ENCODE data around the gene RNF20. TPM values are rescaled to one million over a fixed set of nuclear protein-coding genes. Genes with fewer than 3 reads are reported as not detected.

The RNF20 gene
- total RNA-seq, 4 donors from 2014 or later = 23.6 to 40.7 (median 32.7) TPM

- H3K4me1 ChIP-seq = no peaks in the 10 kb centered on the region
- H3K27me3 ChIP-seq = no peaks in the 10 kb centered on the region
- WGBS, 2 donors (ENCODE audit: low coverage in 1 of 2) = 97 to 100% methylated on average over 2 to 3 of the region's 3 CpGs
- TF ChIP-seq CTCF (IDR thresholded peaks at IDR 0.05) = no peak
- H3K27ac ChIP-seq = no peak overlapping the region
- peaks cover 0 to 82% of the 10 kb centered on the region in 2 donors for H3K36me3 ChIP-seq
- no peak overlapping the region for H3K4me3 ChIP-seq
- H3K9me3 ChIP-seq = no peaks in the 10 kb centered on the region
- ATAC-seq = no peak
Observed at GRCh38 chr9:101567725-101568350, 34.2 kb downstream of the RNF20 start.

GRCh38 chr9:101569741-101570501 is 36.3 kb downstream of the RNF20 start:
- no peak for TF ChIP-seq POLR2A (IDR thresholded peaks at IDR 0.05)
- Histone ChIP-seq H3K4me1 (no peaks in the 10 kb centered on the region), H3K9me3 (no peaks in the 10 kb centered on the region), H3K36me3 (peaks cover 0 to 61% of the 10 kb centered on the region in 2 donors), H3K4me3 (no peak overlapping the region), H3K27ac (no peak overlapping the region), H3K27me3 (no peaks in the 10 kb centered on the region)
- WGBS, 2 donors (ENCODE audit: low coverage in 1 of 2) = 75 to 85% methylated on average over 4 to 5 of the region's 5 CpGs
- ATAC-seq = no peak

- Histone ChIP-seq H3K4me3 (no peak overlapping the region), H3K27me3 (no peaks in the 10 kb centered on the region), H3K9me3 (no peaks in the 10 kb centered on the region), H3K27ac (no peak overlapping the region), H3K36me3 (peaks cover 0 to 50% of the 10 kb centered on the region in 2 donors), H3K4me1 (no peaks in the 10 kb centered on the region)
- ATAC-seq = no peak
- 62% methylated on average over 1 of the region's 1 CpG; no CpG with 5 or more reads in 1 of the 2 donors for WGBS, 2 donors (ENCODE audit: low coverage in 1 of 2)
- TF ChIP-seq EP300 (IDR thresholded peaks at IDR 0.05) = no peak
Observed at GRCh38 chr9:101571114-101571513, 37.5 kb downstream of the RNF20 start.

- WGBS, 2 donors (ENCODE audit: low coverage in 1 of 2) = 43 to 100% methylated on average over 1 to 2 of the region's 2 CpGs
- Histone ChIP-seq H3K27ac (no peak overlapping the region), H3K4me1 (no peaks in the 10 kb centered on the region), H3K9me3 (no peaks in the 10 kb centered on the region), H3K27me3 (no peaks in the 10 kb centered on the region), H3K36me3 (peaks cover 0 to 37% of the 10 kb centered on the region in 2 donors), H3K4me3 (no peak overlapping the region)
- TF ChIP-seq POLR2AphosphoS5 (IDR thresholded peaks at IDR 0.05) (no peak), POLR2A (IDR thresholded peaks at IDR 0.05) (no peak), EP300 (IDR thresholded peaks at IDR 0.05) (no peak), CTCF (IDR thresholded peaks at IDR 0.05) (no peak)
- ATAC-seq = no peak
Observed at GRCh38 chr9:101572316-101572715, 38.7 kb downstream of the RNF20 start.

- TF ChIP-seq POLR2A (IDR thresholded peaks at IDR 0.05) = no peak
- TF ChIP-seq EP300 (IDR thresholded peaks at IDR 0.05) = no peak
- TF ChIP-seq CTCF (IDR thresholded peaks at IDR 0.05) = no peak
- no peak for TF ChIP-seq POLR2AphosphoS5 (IDR thresholded peaks at IDR 0.05)
- no peak overlapping the region for H3K4me3 ChIP-seq
- H3K27ac ChIP-seq = no peak overlapping the region
Observed at GRCh38 chr9:101574731-101575333, 41.2 kb downstream of the RNF20 start.

GRCh38 chr9:101578378-101578777 is 44.7 kb downstream of the RNF20 start:
- ATAC-seq = no peak
- Histone ChIP-seq H3K27me3 (no peaks in the 10 kb centered on the region), H3K4me3 (no peak overlapping the region), H3K27ac (no peak overlapping the region), H3K36me3 (no peaks in the 10 kb centered on the region), H3K9me3 (no peaks in the 10 kb centered on the region), H3K4me1 (no peaks in the 10 kb centered on the region)
- no peak for TF ChIP-seq POLR2A (IDR thresholded peaks at IDR 0.05)
- no peak for TF ChIP-seq EP300 (IDR thresholded peaks at IDR 0.05)
- WGBS, 2 donors (ENCODE audit: low coverage in 1 of 2) = 82 to 100% methylated on average over 2 to 3 of the region's 3 CpGs

More at GRCh38 chr9:101574731-101575333, 41.2 kb downstream of the RNF20 start:
- peaks cover 0 to 12% of the 10 kb centered on the region in 2 donors for H3K36me3 ChIP-seq
- ATAC-seq = no peak
- no peaks in the 10 kb centered on the region for H3K9me3 ChIP-seq
- no peaks in the 10 kb centered on the region for H3K4me1 ChIP-seq
- H3K27me3 ChIP-seq = no peaks in the 10 kb centered on the region

All from gastroesophageal sphincter (tissue), 4 donors.